Loucy (cell line): Measurements from ENCODE around the gene JAM2.

ENCODE experiments used
- CTCF ChIP-seq: fragments of 200-600 bp; sonication (generic); conservative IDR thresholded peaks from 2 replicates; pipeline ENCODE4 v1.5.1; 2014; ENCODE audit warnings: mild to moderate bottlenecking, antibody characterized with exemption, low read length
- EZH2phosphoT487 ChIP-seq: fragments of 200-600 bp; IDR thresholded peaks from 2 replicates; pipeline ENCODE4 v1.6.1; 2018; ENCODE audit warnings: antibody characterized with exemption, mild to moderate bottlenecking, moderate library complexity, borderline replicate concordance

GRCh38 chr21:25643486-25643885, 4.4 kb downstream of the JAM2 start:
- no peak for TF ChIP-seq CTCF
- no peak for TF ChIP-seq EZH2phosphoT487
